HepG2 (cell line): ENCODE data around the gene PRR20G. TPM values are rescaled to one million over a fixed set of nuclear protein-coding genes. Genes with fewer than 3 reads are reported as not detected.

ENCODE experiments used
- ATAC-seq: fragments of 200-7000 bp; cut with Tn5 transposase; 3 replicates; pipeline ENCODE4 v1.9.1; 2020; ENCODE audit warnings: mild to moderate bottlenecking, moderate library complexity
- BruUV-seq: library from RNA; stranded (reverse); fragments of 400-500 nt; replicated peaks from 2 replicates; lab custom pipeline; 2021; lab: Mats Ljungman, UMichigan
- CTCF ChIA-PET: fragments of 300-600 bp; formaldehyde crosslinking; extraction: SDS; loops from one replicate; lab custom pipeline; 2021; ENCODE audit warnings: low total read pairs, inconsistent platforms, low intra/inter-chr PET ratio; lab: Yijun Ruan, JAX
- POLR2A ChIA-PET: fragments of 350-600 bp; sonication (Branson Sonifier 250); formaldehyde crosslinking; loops from one replicate; lab custom pipeline; 2020; ENCODE audit warnings: antibody characterized with exemption, inconsistent platforms; lab: Yijun Ruan, JAX
- DNase-seq: peaks from one replicate; pipeline ENCODE4 v3.0.0-alpha.2; 2015; ENCODE audit warnings: low spot score
- FAIRE-seq: peaks from 3 replicates; lab custom pipeline; 2011; peaks lifted over from hg19 to GRCh38; lab: Jason Lieb, UNC
- H2AFZ ChIP-seq: one replicate; pipeline ENCODE4 v1.6.1; 2011; ENCODE audit warnings: low read length, inconsistent platforms
- H3K27ac ChIP-seq: fragments of 300-600 bp; 3 replicates; pipeline ENCODE4 v1.8.0; 2011; ENCODE audit warnings: mixed run types, mild to moderate bottlenecking, mixed read lengths, low read length, inconsistent platforms; ENCODE audit not compliant: insufficient read depth; ENCODE audit errors: extremely low read length
- H3K27me3 ChIP-seq, 2 experiments: fragments of 200-600 bp in 1 of 2; 2 replicates in 1 of 2; 3 replicates in 1 of 2; pipeline versions ENCODE4 v1.6.0 to v1.8.0; 2011; ENCODE audit warnings: low read length in 2 of 2, mild to moderate bottlenecking in 2 of 2, moderate library complexity in 2 of 2, inconsistent platforms in 1 of 2; ENCODE audit not compliant: insufficient read depth in 2 of 2, control insufficient read depth in 1 of 2
- H3K36me3 ChIP-seq, 2 experiments: fragments of 200-600 bp in 1 of 2; replicated peaks in 1 of 2; 2 replicates in 1 of 2; 3 replicates in 1 of 2; pipeline versions ENCODE4 v1.5.1 to v1.8.0; 2011; ENCODE audit warnings: low read length in 2 of 2, inconsistent platforms in 1 of 2; ENCODE audit not compliant: insufficient read depth in 2 of 2, control insufficient read depth in 1 of 2
- H3K4me1 ChIP-seq: 2 replicates; pipeline ENCODE4 v1.5.1; 2012; ENCODE audit warnings: low read length, inconsistent platforms; ENCODE audit not compliant: insufficient read depth
- H3K4me2 ChIP-seq: 2 replicates; pipeline ENCODE4 v1.6.0; 2011; ENCODE audit warnings: low read depth, low read length, inconsistent platforms
- H3K4me3 ChIP-seq, 3 experiments: fragments of 200-600 bp in 1 of 3; sonication (generic), shearing (Covaris generic) in 1 of 3; replicated peaks in 1 of 3; 2 replicates each; pipeline ENCODE4 v1.5.1; 2011 to 2016; ENCODE audit warnings: low read length in 3 of 3, inconsistent platforms in 2 of 3, low read depth in 2 of 3, mild to moderate bottlenecking in 2 of 3, control low read depth in 1 of 3, mixed read lengths in 1 of 3; ENCODE audit not compliant: insufficient read depth in 1 of 3
- H3K79me2 ChIP-seq: one replicate; pipeline ENCODE4 v1.6.1; 2011; ENCODE audit warnings: low read length, inconsistent platforms; ENCODE audit not compliant: insufficient read depth
- H3K9ac ChIP-seq: 2 replicates; pipeline ENCODE4 v1.6.0; 2011; ENCODE audit warnings: mild to moderate bottlenecking, low read depth, low read length, inconsistent platforms; ENCODE audit not compliant: insufficient read depth
- H3K9me3 ChIP-seq: 2 replicates; pipeline ENCODE4 v1.5.1; 2012; ENCODE audit warnings: mild to moderate bottlenecking, low read length
- H4K20me1 ChIP-seq: 2 replicates; pipeline ENCODE4 v1.6.0; 2011; ENCODE audit warnings: inconsistent platforms, mild to moderate bottlenecking, low read length, moderate library complexity; ENCODE audit not compliant: insufficient read depth
- CBX1 ChIP-seq: IDR thresholded peaks from one replicate; pipeline ENCODE4 v1.6.1; 2016; ENCODE audit warnings: antibody characterized with exemption, low read depth
- DR1 ChIP-seq: sonication (generic); formaldehyde crosslinking; IDR thresholded peaks from 2 replicates; pipeline ENCODE4 v1.8.0; 2021; ENCODE audit warnings: mild to moderate bottlenecking, missing genetic modification reagents, inconsistent platforms
- HDAC1 ChIP-seq: sonication (generic); formaldehyde crosslinking; IDR thresholded peaks from 2 replicates; pipeline ENCODE4 v1.5.1; 2020; ENCODE audit warnings: mild to moderate bottlenecking, missing genetic modification reagents
- PAWR ChIP-seq: sonication (generic); formaldehyde crosslinking; IDR thresholded peaks from 2 replicates; pipeline ENCODE4 v1.4.0; 2020; ENCODE audit warnings: missing genetic modification reagents, mild to moderate bottlenecking, borderline replicate concordance
- POLR2AphosphoS5 ChIP-seq: IDR thresholded peaks from 2 replicates; pipeline ENCODE4 v1.6.1; 2012; ENCODE audit warnings: low read depth, low read length
- PPARG ChIP-seq: conservative IDR thresholded peaks from 2 replicates; pipeline ENCODE4 v1.6.1; 2016; ENCODE audit warnings: missing biosample characterization, missing genetic modification reagents
- RAD51 ChIP-seq: fragments of 450-650 bp; IDR thresholded peaks from 2 replicates; pipeline ENCODE4 v1.6.1; 2016; ENCODE audit warnings: borderline replicate concordance
- ZNF44 ChIP-seq: sonication (generic); formaldehyde crosslinking; IDR thresholded peaks from 2 replicates; pipeline ENCODE4 v1.5.1; 2020; ENCODE audit warnings: mild to moderate bottlenecking, missing genetic modification reagents
- ZNF816 ChIP-seq: sonication (generic); formaldehyde crosslinking; IDR thresholded peaks from 2 replicates; pipeline ENCODE4 v1.8.0; 2022; ENCODE audit warnings: missing genetic modification reagents, mild to moderate bottlenecking, borderline replicate concordance
- WGBS: methylation state at CpG from one replicate; pipeline ENCODE4 v1.1.6; 2017; ENCODE audit warnings: low lambda C conversion rate; 5-methylcytosine and 5-hydroxymethylcytosine counted together
- in situ Hi-C: cut with HindIII; loops from 2 replicates; pipeline ENCODE4 v1.10.0; 2017; ENCODE audit warnings: low pct_unique_long_range_greater_than_20kb; ENCODE audit not compliant: extremely low pct_ligation_motif_present
- intact Hi-C: fragments of 100-400 bp; cut with micrococcal nuclease; formaldehyde crosslinking; loops from one replicate; pipeline ENCODE4 v1.10.0; 2022; ENCODE audit not compliant: unreplicated experiment
- polyA plus RNA-seq, 8 experiments: library from polyadenylated mRNA; depleted of rRNA in 3 of 8; stranded (reverse) in 7 of 8; unstranded in 1 of 8; fragments of >200 nt; fragmentation: Illumina TruSeq in 4 of 8; extraction: Trizol in 4 of 8; gene quantifications; 2 replicates each; pipeline versions ENCODE4 v1.2.1 to v1.2.3, GENCODE V29; 2011 to 2016; ENCODE audit warnings: low read depth in 4 of 8, missing spikeins in 1 of 8, mixed read lengths in 1 of 8; ENCODE audit not compliant: insufficient read depth in 1 of 8
- total RNA-seq, 5 experiments: library from RNA; depleted of rRNA; stranded (reverse); fragments of >200 nt; fragmentation: Illumina TruSeq; extraction: Trizol; gene quantifications; 2 replicates each; pipeline ENCODE4 v1.2.3, GENCODE V29; 2016; ENCODE audit warnings: low read depth in 1 of 5
- TF ChIP-seq, protein P1 (sequence below): sonication (generic); formaldehyde crosslinking; IDR thresholded peaks from 2 replicates; pipeline ENCODE4 v1.4.0; 2020; ENCODE audit warnings: missing genetic modification reagents, mild to moderate bottlenecking, borderline replicate concordance
- TF ChIP-seq, protein P2 (sequence below): sonication (generic); formaldehyde crosslinking; IDR thresholded peaks from 2 replicates; pipeline ENCODE4 v1.4.0; 2020; ENCODE audit warnings: missing genetic modification reagents
- TF ChIP-seq, protein P3 (sequence below): sonication (generic); formaldehyde crosslinking; IDR thresholded peaks from 2 replicates; pipeline ENCODE4 v1.5.0; 2020; ENCODE audit warnings: missing genetic modification reagents
- TF ChIP-seq, protein P4 (sequence below): sonication (generic); formaldehyde crosslinking; IDR thresholded peaks from 2 replicates; pipeline ENCODE4 v1.4.0; 2020; ENCODE audit warnings: mild to moderate bottlenecking, missing genetic modification reagents

PRR20G gene
- total and polyA plus RNA-seq, 2 of the 13 experiments (the other 11 are each of a cell fraction or from before 2014, with no cell fraction given): not detected

DNA sequence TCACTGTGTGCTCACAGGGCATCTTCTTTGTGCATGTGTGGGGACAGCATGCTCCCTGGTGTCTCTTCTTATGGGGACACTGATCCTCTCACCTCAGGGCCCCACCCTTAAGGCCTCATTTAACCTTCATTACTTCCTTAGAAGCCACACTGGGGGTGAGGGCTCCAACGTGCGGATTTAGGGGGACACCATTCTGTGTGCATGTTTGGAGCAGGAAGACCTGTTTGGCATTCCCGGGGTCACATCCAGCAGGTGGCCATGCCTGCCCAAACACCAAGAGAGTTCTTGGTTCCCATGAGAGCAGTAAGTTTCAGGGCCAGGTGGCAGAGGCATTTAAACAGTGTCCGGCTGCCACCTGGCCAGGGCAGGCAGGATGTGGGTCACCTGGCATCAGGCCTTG, 24.8 kb downstream of the PRR20G start:
- ChIA-PET POLR2A (no interaction called here), CTCF (no interaction called here)
- Histone ChIP-seq H3K36me3 (no peaks in the 10 kb centered on the region), H2AFZ (no peak overlapping the region), H3K4me1 (no peaks in the 10 kb centered on the region), H3K4me3 (no peak overlapping the region), H3K79me2 (no peaks in the 10 kb centered on the region), H3K9me3 (no peaks in the 10 kb centered on the region), H3K27ac (no peak overlapping the region), H3K27me3 (peaks cover 2 to 24% of the 10 kb centered on the region in 2 experiments; a peak in 2 of 5 replicates), H3K9ac (no peak overlapping the region), H3K4me2 (no peak overlapping the region), H4K20me1 (no peaks in the 10 kb centered on the region)
- no peak for ATAC-seq
- intact Hi-C loops (no loop called here), in situ Hi-C loops (no loop called here)
- FAIRE-seq: no peak
- WGBS: 62% methylated on average over 3 of the region's 4 CpGs
- no peak for DNase-seq
- BruUV-seq: no TSS peak
- TF ChIP-seq ZNF44 (CRISPR knock-in tag) (no peak), POLR2AphosphoS5 (no peak), CBX1 (no peak), RAD51 (no peak), PPARG (no peak), DR1 (CRISPR knock-in tag) (no peak), ZNF816 (CRISPR knock-in tag) (no peak), PAWR (CRISPR knock-in tag) (no peak), HDAC1 (no peak)
- TF ChIP-seq, protein P1, sequence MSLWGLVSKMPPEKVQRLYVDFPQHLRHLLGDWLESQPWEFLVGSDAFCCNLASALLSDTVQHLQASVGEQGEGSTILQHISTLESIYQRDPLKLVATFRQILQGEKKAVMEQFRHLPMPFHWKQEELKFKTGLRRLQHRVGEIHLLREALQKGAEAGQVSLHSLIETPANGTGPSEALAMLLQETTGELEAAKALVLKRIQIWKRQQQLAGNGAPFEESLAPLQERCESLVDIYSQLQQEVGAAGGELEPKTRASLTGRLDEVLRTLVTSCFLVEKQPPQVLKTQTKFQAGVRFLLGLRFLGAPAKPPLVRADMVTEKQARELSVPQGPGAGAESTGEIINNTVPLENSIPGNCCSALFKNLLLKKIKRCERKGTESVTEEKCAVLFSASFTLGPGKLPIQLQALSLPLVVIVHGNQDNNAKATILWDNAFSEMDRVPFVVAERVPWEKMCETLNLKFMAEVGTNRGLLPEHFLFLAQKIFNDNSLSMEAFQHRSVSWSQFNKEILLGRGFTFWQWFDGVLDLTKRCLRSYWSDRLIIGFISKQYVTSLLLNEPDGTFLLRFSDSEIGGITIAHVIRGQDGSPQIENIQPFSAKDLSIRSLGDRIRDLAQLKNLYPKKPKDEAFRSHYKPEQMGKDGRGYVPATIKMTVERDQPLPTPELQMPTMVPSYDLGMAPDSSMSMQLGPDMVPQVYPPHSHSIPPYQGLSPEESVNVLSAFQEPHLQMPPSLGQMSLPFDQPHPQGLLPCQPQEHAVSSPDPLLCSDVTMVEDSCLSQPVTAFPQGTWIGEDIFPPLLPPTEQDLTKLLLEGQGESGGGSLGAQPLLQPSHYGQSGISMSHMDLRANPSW (CRISPR knock-in tag): no peak
- TF ChIP-seq, protein P2, sequence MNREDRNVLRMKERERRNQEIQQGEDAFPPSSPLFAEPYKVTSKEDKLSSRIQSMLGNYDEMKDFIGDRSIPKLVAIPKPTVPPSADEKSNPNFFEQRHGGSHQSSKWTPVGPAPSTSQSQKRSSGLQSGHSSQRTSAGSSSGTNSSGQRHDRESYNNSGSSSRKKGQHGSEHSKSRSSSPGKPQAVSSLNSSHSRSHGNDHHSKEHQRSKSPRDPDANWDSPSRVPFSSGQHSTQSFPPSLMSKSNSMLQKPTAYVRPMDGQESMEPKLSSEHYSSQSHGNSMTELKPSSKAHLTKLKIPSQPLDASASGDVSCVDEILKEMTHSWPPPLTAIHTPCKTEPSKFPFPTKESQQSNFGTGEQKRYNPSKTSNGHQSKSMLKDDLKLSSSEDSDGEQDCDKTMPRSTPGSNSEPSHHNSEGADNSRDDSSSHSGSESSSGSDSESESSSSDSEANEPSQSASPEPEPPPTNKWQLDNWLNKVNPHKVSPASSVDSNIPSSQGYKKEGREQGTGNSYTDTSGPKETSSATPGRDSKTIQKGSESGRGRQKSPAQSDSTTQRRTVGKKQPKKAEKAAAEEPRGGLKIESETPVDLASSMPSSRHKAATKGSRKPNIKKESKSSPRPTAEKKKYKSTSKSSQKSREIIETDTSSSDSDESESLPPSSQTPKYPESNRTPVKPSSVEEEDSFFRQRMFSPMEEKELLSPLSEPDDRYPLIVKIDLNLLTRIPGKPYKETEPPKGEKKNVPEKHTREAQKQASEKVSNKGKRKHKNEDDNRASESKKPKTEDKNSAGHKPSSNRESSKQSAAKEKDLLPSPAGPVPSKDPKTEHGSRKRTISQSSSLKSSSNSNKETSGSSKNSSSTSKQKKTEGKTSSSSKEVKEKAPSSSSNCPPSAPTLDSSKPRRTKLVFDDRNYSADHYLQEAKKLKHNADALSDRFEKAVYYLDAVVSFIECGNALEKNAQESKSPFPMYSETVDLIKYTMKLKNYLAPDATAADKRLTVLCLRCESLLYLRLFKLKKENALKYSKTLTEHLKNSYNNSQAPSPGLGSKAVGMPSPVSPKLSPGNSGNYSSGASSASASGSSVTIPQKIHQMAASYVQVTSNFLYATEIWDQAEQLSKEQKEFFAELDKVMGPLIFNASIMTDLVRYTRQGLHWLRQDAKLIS (CRISPR knock-in tag): no peak
- TF ChIP-seq, protein P3, sequence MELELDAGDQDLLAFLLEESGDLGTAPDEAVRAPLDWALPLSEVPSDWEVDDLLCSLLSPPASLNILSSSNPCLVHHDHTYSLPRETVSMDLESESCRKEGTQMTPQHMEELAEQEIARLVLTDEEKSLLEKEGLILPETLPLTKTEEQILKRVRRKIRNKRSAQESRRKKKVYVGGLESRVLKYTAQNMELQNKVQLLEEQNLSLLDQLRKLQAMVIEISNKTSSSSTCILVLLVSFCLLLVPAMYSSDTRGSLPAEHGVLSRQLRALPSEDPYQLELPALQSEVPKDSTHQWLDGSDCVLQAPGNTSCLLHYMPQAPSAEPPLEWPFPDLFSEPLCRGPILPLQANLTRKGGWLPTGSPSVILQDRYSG (CRISPR knock-in tag): no peak
- TF ChIP-seq, protein P4, sequence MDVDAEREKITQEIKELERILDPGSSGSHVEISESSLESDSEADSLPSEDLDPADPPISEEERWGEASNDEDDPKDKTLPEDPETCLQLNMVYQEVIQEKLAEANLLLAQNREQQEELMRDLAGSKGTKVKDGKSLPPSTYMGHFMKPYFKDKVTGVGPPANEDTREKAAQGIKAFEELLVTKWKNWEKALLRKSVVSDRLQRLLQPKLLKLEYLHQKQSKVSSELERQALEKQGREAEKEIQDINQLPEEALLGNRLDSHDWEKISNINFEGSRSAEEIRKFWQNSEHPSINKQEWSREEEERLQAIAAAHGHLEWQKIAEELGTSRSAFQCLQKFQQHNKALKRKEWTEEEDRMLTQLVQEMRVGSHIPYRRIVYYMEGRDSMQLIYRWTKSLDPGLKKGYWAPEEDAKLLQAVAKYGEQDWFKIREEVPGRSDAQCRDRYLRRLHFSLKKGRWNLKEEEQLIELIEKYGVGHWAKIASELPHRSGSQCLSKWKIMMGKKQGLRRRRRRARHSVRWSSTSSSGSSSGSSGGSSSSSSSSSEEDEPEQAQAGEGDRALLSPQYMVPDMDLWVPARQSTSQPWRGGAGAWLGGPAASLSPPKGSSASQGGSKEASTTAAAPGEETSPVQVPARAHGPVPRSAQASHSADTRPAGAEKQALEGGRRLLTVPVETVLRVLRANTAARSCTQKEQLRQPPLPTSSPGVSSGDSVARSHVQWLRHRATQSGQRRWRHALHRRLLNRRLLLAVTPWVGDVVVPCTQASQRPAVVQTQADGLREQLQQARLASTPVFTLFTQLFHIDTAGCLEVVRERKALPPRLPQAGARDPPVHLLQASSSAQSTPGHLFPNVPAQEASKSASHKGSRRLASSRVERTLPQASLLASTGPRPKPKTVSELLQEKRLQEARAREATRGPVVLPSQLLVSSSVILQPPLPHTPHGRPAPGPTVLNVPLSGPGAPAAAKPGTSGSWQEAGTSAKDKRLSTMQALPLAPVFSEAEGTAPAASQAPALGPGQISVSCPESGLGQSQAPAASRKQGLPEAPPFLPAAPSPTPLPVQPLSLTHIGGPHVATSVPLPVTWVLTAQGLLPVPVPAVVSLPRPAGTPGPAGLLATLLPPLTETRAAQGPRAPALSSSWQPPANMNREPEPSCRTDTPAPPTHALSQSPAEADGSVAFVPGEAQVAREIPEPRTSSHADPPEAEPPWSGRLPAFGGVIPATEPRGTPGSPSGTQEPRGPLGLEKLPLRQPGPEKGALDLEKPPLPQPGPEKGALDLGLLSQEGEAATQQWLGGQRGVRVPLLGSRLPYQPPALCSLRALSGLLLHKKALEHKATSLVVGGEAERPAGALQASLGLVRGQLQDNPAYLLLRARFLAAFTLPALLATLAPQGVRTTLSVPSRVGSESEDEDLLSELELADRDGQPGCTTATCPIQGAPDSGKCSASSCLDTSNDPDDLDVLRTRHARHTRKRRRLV (CRISPR knock-in tag): no peak
